ENCODE results near the gene SRCAP.

Gene SRCAP

DNA sequence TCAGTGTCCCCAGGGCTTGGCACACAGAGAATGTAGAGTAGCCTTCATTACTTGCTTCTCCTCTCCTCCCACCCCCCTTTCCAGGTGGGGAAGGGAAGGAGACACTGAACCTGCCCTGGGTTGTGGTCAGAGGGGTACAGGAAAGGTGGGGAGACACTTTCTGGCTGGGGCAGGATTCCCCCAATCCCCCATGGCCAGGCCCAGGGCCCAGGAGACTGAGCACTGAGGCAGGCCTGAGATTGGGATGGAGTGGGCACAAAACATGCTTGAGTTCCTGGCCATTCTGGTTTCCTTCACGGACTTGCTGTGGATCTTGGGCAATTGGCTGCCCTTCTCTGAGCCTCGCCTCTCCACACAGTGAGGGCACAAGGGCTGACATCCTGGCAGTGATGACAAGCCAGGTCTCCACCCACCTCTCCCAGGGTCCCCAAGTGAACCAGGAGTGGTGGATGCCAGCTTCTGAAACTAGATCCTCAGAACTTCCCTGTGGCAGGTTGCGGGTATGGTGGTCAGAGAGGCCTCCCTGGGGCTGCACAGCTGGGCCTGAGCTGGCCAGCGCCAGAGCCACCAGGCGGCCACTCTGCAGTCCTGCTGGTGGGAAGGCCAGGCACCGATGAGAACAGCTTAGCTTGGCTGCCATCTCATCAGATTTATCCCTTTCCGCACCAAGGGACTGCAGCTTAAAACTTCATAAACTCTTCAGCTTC lies 78.8 kb downstream of the SRCAP start (continued):
- TF ChIP-seq, protein P1, sequence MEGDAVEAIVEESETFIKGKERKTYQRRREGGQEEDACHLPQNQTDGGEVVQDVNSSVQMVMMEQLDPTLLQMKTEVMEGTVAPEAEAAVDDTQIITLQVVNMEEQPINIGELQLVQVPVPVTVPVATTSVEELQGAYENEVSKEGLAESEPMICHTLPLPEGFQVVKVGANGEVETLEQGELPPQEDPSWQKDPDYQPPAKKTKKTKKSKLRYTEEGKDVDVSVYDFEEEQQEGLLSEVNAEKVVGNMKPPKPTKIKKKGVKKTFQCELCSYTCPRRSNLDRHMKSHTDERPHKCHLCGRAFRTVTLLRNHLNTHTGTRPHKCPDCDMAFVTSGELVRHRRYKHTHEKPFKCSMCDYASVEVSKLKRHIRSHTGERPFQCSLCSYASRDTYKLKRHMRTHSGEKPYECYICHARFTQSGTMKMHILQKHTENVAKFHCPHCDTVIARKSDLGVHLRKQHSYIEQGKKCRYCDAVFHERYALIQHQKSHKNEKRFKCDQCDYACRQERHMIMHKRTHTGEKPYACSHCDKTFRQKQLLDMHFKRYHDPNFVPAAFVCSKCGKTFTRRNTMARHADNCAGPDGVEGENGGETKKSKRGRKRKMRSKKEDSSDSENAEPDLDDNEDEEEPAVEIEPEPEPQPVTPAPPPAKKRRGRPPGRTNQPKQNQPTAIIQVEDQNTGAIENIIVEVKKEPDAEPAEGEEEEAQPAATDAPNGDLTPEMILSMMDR (tag by site-specific recombination; IDR thresholded peaks at IDR 0.05) = peak; percentile 50
- TF ChIP-seq ZNF24 (tag by site-specific recombination; IDR thresholded peaks at IDR 0.05) = 0 out of 2 replicates have a peak, but pooled peaks have one; percentile 11
- TF ChIP-seq, protein P2, sequence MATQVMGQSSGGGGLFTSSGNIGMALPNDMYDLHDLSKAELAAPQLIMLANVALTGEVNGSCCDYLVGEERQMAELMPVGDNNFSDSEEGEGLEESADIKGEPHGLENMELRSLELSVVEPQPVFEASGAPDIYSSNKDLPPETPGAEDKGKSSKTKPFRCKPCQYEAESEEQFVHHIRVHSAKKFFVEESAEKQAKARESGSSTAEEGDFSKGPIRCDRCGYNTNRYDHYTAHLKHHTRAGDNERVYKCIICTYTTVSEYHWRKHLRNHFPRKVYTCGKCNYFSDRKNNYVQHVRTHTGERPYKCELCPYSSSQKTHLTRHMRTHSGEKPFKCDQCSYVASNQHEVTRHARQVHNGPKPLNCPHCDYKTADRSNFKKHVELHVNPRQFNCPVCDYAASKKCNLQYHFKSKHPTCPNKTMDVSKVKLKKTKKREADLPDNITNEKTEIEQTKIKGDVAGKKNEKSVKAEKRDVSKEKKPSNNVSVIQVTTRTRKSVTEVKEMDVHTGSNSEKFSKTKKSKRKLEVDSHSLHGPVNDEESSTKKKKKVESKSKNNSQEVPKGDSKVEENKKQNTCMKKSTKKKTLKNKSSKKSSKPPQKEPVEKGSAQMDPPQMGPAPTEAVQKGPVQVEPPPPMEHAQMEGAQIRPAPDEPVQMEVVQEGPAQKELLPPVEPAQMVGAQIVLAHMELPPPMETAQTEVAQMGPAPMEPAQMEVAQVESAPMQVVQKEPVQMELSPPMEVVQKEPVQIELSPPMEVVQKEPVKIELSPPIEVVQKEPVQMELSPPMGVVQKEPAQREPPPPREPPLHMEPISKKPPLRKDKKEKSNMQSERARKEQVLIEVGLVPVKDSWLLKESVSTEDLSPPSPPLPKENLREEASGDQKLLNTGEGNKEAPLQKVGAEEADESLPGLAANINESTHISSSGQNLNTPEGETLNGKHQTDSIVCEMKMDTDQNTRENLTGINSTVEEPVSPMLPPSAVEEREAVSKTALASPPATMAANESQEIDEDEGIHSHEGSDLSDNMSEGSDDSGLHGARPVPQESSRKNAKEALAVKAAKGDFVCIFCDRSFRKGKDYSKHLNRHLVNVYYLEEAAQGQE (tag by site-specific recombination; IDR thresholded peaks at IDR 0.05) = 0 out of 2 replicates have a peak, but pooled peaks have one; percentile 28
- no peak for TF ChIP-seq ZNF157 (tag by site-specific recombination; IDR thresholded peaks at IDR 0.05)
- TF ChIP-seq ZNF404 (tag by site-specific recombination; IDR thresholded peaks at IDR 0.05) = no peak
- no peak for TF ChIP-seq ZNF670 (tag by site-specific recombination; IDR thresholded peaks at IDR 0.05; ENCODE audit: low read depth)
- TF ChIP-seq, protein P3, sequence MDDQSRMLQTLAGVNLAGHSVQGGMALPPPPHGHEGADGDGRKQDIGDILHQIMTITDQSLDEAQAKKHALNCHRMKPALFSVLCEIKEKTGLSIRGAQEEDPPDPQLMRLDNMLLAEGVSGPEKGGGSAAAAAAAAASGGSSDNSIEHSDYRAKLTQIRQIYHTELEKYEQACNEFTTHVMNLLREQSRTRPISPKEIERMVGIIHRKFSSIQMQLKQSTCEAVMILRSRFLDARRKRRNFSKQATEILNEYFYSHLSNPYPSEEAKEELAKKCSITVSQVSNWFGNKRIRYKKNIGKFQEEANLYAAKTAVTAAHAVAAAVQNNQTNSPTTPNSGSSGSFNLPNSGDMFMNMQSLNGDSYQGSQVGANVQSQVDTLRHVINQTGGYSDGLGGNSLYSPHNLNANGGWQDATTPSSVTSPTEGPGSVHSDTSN (CRISPR knock-in tag; IDR thresholded peaks at IDR 0.05) = no peak
- no peak for TF ChIP-seq BCL11B (tag by site-specific recombination; IDR thresholded peaks at IDR 0.05; ENCODE audit: low read depth)
- TF ChIP-seq, protein P4, sequence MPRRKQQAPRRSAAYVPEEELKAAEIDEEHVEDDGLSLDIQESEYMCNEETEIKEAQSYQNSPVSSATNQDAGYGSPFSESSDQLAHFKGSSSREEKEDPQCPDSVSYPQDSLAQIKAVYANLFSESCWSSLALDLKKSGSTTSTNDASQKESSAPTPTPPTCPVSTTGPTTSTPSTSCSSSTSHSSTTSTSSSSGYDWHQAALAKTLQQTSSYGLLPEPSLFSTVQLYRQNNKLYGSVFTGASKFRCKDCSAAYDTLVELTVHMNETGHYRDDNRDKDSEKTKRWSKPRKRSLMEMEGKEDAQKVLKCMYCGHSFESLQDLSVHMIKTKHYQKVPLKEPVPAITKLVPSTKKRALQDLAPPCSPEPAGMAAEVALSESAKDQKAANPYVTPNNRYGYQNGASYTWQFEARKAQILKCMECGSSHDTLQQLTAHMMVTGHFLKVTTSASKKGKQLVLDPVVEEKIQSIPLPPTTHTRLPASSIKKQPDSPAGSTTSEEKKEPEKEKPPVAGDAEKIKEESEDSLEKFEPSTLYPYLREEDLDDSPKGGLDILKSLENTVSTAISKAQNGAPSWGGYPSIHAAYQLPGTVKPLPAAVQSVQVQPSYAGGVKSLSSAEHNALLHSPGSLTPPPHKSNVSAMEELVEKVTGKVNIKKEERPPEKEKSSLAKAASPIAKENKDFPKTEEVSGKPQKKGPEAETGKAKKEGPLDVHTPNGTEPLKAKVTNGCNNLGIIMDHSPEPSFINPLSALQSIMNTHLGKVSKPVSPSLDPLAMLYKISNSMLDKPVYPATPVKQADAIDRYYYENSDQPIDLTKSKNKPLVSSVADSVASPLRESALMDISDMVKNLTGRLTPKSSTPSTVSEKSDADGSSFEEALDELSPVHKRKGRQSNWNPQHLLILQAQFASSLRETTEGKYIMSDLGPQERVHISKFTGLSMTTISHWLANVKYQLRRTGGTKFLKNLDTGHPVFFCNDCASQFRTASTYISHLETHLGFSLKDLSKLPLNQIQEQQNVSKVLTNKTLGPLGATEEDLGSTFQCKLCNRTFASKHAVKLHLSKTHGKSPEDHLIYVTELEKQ (tag by site-specific recombination; IDR thresholded peaks at IDR 0.05; ENCODE audit: borderline replicate concordance) = no peak
- TF ChIP-seq ZNF768 (tag by site-specific recombination; IDR thresholded peaks at IDR 0.05) = peak; percentile 74; the same call in 1 of the 2 replicates
- TF ChIP-seq ZNF292 (tag by site-specific recombination; IDR thresholded peaks at IDR 0.05; ENCODE audit: borderline replicate concordance, low read depth) = no peak
- TF ChIP-seq, protein P5, sequence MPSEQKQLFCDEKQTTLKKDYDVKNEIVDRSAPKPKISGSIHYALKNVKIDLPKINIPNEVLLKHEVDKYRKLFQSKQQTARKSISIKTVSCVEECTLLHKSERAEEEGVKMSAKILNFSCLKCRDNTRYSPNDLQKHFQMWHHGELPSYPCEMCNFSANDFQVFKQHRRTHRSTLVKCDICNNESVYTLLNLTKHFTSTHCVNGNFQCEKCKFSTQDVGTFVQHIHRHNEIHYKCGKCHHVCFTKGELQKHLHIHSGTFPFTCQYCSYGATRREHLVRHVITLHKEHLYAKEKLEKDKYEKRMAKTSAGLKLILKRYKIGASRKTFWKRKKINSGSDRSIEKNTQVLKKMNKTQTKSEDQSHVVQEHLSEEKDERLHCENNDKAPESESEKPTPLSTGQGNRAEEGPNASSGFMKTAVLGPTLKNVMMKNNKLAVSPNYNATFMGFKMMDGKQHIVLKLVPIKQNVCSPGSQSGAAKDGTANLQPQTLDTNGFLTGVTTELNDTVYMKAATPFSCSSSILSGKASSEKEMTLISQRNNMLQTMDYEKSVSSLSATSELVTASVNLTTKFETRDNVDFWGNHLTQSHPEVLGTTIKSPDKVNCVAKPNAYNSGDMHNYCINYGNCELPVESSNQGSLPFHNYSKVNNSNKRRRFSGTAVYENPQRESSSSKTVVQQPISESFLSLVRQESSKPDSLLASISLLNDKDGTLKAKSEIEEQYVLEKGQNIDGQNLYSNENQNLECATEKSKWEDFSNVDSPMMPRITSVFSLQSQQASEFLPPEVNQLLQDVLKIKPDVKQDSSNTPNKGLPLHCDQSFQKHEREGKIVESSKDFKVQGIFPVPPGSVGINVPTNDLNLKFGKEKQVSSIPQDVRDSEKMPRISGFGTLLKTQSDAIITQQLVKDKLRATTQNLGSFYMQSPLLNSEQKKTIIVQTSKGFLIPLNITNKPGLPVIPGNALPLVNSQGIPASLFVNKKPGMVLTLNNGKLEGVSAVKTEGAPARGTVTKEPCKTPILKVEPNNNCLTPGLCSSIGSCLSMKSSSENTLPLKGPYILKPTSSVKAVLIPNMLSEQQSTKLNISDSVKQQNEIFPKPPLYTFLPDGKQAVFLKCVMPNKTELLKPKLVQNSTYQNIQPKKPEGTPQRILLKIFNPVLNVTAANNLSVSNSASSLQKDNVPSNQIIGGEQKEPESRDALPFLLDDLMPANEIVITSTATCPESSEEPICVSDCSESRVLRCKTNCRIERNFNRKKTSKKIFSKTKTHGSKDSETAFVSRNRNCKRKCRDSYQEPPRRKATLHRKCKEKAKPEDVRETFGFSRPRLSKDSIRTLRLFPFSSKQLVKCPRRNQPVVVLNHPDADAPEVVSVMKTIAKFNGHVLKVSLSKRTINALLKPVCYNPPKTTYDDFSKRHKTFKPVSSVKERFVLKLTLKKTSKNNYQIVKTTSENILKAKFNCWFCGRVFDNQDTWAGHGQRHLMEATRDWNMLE (tag by site-specific recombination; conservative IDR thresholded peaks at IDR 0.05; ENCODE audit: low read depth) = no peak
- no peak for TF ChIP-seq ZNF837 (tag by site-specific recombination; IDR thresholded peaks at IDR 0.05)

Data from HEK293 (cell line).